H9 (cell line): ENCODE results near the gene MRGPRG. TPM values are rescaled to one million over a fixed set of nuclear protein-coding genes. Genes with fewer than 3 reads are reported as not detected.

Source experiments
- DNase-seq: peaks from one replicate; pipeline ENCODE4 v3.0.0-alpha.2; 2017
- H2AFZ ChIP-seq: one replicate; pipeline ENCODE4 v1.6.1; 2013; ENCODE audit warnings: mild to moderate bottlenecking, low read length, control low read depth, moderate library complexity
- H2AK5ac ChIP-seq: 2 replicates; pipeline ENCODE4 v1.6.1; 2013; ENCODE audit warnings: low read length, control low read depth, mixed read lengths; ENCODE audit not compliant: insufficient read length
- H2BK120ac ChIP-seq: one replicate; pipeline ENCODE4 v1.6.1; 2013; ENCODE audit warnings: low read depth, mild to moderate bottlenecking, low read length, control low read depth, inconsistent platforms; ENCODE audit not compliant: poor library complexity, severe bottlenecking
- H2BK12ac ChIP-seq: 2 replicates; pipeline ENCODE4 v1.6.1; 2013; ENCODE audit warnings: low read length, control low read depth, mixed read lengths, low read depth; ENCODE audit not compliant: insufficient read length
- H2BK15ac ChIP-seq: 2 replicates; pipeline ENCODE4 v1.6.1; 2013; ENCODE audit warnings: low read depth, low read length, control low read depth
- H2BK20ac ChIP-seq: one replicate; pipeline ENCODE4 v1.6.1; 2013; ENCODE audit warnings: low read depth, mild to moderate bottlenecking, low read length, control low read depth, inconsistent platforms; ENCODE audit not compliant: poor library complexity, severe bottlenecking
- H2BK5ac ChIP-seq: 2 replicates; pipeline ENCODE4 v1.6.1; 2013; ENCODE audit warnings: low read length, control low read depth, mixed read lengths; ENCODE audit not compliant: insufficient read length
- H3K14ac ChIP-seq: 2 replicates; pipeline ENCODE4 v1.6.1; 2013; ENCODE audit warnings: low read length, control low read depth; ENCODE audit not compliant: insufficient read depth
- H3K18ac ChIP-seq: 2 replicates; pipeline ENCODE4 v1.6.1; 2013; ENCODE audit warnings: low read depth, mild to moderate bottlenecking, mixed read lengths, low read length, control low read depth; ENCODE audit not compliant: insufficient read length
- H3K23ac ChIP-seq: 2 replicates; pipeline ENCODE4 v1.6.1; 2013; ENCODE audit warnings: low read length, control low read depth, mixed read lengths, low read depth; ENCODE audit not compliant: insufficient read length
- H3K23me2 ChIP-seq: 2 replicates; pipeline ENCODE4 v1.6.1; 2013; ENCODE audit warnings: low read depth, mild to moderate bottlenecking, mixed read lengths, low read length, control low read depth; ENCODE audit not compliant: insufficient read length, poor library complexity, severe bottlenecking
- H3K27ac ChIP-seq: 2 replicates; pipeline ENCODE4 v1.5.1; 2013; ENCODE audit warnings: low read length, control low read depth, mixed read lengths, low read depth; ENCODE audit not compliant: insufficient read length
- H3K27me3 ChIP-seq: 2 replicates; pipeline ENCODE4 v1.6.1; 2013; ENCODE audit warnings: low read length, control low read depth, inconsistent platforms; ENCODE audit not compliant: insufficient read depth
- H3K4ac ChIP-seq: 2 replicates; pipeline ENCODE4 v1.6.1; 2013; ENCODE audit warnings: low read depth, mild to moderate bottlenecking, control low read depth, inconsistent platforms, low read length, moderate library complexity
- H3K4me1 ChIP-seq: 2 replicates; pipeline ENCODE4 v1.6.1; 2013; ENCODE audit warnings: low read length, control low read depth, inconsistent platforms; ENCODE audit not compliant: insufficient read depth
- H3K4me2 ChIP-seq: 2 replicates; pipeline ENCODE4 v1.6.1; 2013; ENCODE audit warnings: low read length, control low read depth, mixed read lengths; ENCODE audit not compliant: insufficient read length, insufficient read depth
- H3K56ac ChIP-seq: 2 replicates; pipeline ENCODE4 v1.6.1; 2013; ENCODE audit warnings: low read depth, mild to moderate bottlenecking, mixed read lengths, low read length, control low read depth; ENCODE audit not compliant: insufficient read length
- H3K79me1 ChIP-seq: 2 replicates; pipeline ENCODE4 v1.6.1; 2013; ENCODE audit warnings: low read depth, mild to moderate bottlenecking, moderate library complexity, low read length, control low read depth, inconsistent platforms; ENCODE audit not compliant: insufficient read depth, poor library complexity, severe bottlenecking
- H3K79me2 ChIP-seq: 2 replicates; pipeline ENCODE4 v1.6.1; 2013; ENCODE audit warnings: low read length, control low read depth, inconsistent platforms; ENCODE audit not compliant: insufficient read depth
- H3K9ac ChIP-seq: 2 replicates; pipeline ENCODE4 v1.6.1; 2013; ENCODE audit warnings: low read length, control low read depth, mixed read lengths; ENCODE audit not compliant: insufficient read length; ENCODE audit errors: extremely low read depth
- H3K9me3 ChIP-seq: one replicate; pipeline ENCODE4 v1.6.1; 2013; ENCODE audit warnings: low read depth, low read length, inconsistent platforms; ENCODE audit not compliant: control insufficient read depth
- H3T11ph ChIP-seq: one replicate; pipeline ENCODE4 v1.6.1; 2013; ENCODE audit warnings: mild to moderate bottlenecking, low read length, control low read depth, inconsistent platforms
- H4K20me1 ChIP-seq: one replicate; pipeline ENCODE4 v1.6.1; 2013; ENCODE audit not compliant: control insufficient read depth, insufficient read length, insufficient read depth
- H4K5ac ChIP-seq: 2 replicates; pipeline ENCODE4 v1.6.1; 2013; ENCODE audit warnings: low read depth, mild to moderate bottlenecking, mixed read lengths, low read length, control low read depth; ENCODE audit not compliant: insufficient read length
- H4K8ac ChIP-seq: replicated peaks from 2 replicates; pipeline ENCODE4 v1.6.1; 2013; ENCODE audit warnings: low read length, control low read depth, mixed read lengths, low read depth; ENCODE audit not compliant: insufficient read length
- H4K91ac ChIP-seq: 2 replicates; pipeline ENCODE4 v1.6.1; 2013; ENCODE audit warnings: low read depth, mild to moderate bottlenecking, moderate library complexity, mixed read lengths, low read length, control low read depth; ENCODE audit not compliant: insufficient read length
- H3K27ac Mint-ChIP-seq, 3 experiments: 2 replicates in 2 of 3; 3 replicates in 1 of 3; pipeline ENCODE4 v1.8.0; 2020 to 2021; ENCODE audit warnings: mixed read lengths in 3 of 3, mild to moderate bottlenecking in 1 of 3, moderate library complexity in 1 of 3
- H3K27me3 Mint-ChIP-seq: 2 replicates; pipeline ENCODE4 v1.8.0; 2021; ENCODE audit warnings: low read depth, mild to moderate bottlenecking, moderate library complexity, mixed read lengths
- H3K36me3 Mint-ChIP-seq, 3 experiments: 2 replicates in 2 of 3; 3 replicates in 1 of 3; pipeline ENCODE4 v1.8.0; 2020 to 2021; ENCODE audit warnings: low read depth in 3 of 3, mixed read lengths in 3 of 3; ENCODE audit not compliant: insufficient read depth in 1 of 3
- H3K4me1 Mint-ChIP-seq, 2 experiments: 2 replicates each; pipeline ENCODE4 v1.8.0; 2020; ENCODE audit warnings: mixed read lengths in 2 of 2
- H3K4me3 Mint-ChIP-seq, 2 experiments: 2 replicates in 1 of 2; 3 replicates in 1 of 2; pipeline ENCODE4 v1.8.0; 2020 to 2021; ENCODE audit warnings: mild to moderate bottlenecking in 2 of 2, mixed read lengths in 2 of 2, moderate library complexity in 1 of 2
- H3K9me3 Mint-ChIP-seq, 2 experiments: 2 replicates in 1 of 2; 3 replicates in 1 of 2; pipeline ENCODE4 v1.8.0; 2020; ENCODE audit warnings: mild to moderate bottlenecking in 2 of 2, mixed read lengths in 2 of 2, moderate library complexity in 1 of 2
- WGBS: extraction: QIAGEN DNeasy Blood & Tissue Kit; methylation state at CpG from one replicate; pipeline ENCODE4 v1.1.7; 2013; ENCODE audit warnings: missing lambda C conversion rate, low lambda C conversion rate, mixed read lengths; ENCODE audit not compliant: insufficient read length; ENCODE audit errors: extremely low coverage; 5-methylcytosine and 5-hydroxymethylcytosine counted together
- total RNA-seq: library from RNA; stranded (reverse); gene quantifications from 2 replicates; pipeline ENCODE4 v1.2.1, GENCODE V29; 2021
- TF ChIP-seq, protein P1 (sequence below): fragments of 200-600 bp; sonication (generic); conservative IDR thresholded peaks from 3 replicates; pipeline ENCODE4 v1.8.0; 2021; ENCODE audit warnings: antibody characterized with exemption, mild to moderate bottlenecking

The MRGPRG gene
- total RNA-seq, 1 experiment from 2014 or later: not detected

DNA sequence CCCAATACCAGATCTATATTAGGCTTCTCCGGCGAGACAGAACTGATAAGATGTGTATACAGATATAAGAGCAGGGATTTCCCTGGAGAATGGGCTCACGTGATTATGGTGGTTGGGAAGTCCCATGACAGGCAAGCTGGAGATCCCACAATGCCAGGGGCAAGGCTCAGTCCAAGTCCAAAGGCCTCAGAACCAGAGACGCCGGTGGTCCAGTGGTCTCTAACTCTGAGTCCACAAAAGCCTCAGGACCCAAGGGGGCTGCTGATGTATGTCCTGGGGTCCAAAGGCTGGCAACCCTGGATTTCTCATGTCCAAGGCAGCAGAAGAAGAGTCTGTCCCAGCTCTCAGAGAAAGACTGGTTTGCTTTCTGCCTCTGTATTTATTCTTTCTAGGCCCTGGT lies 37.7 kb downstream of the MRGPRG start:
- Mint-ChIP-seq H3K9me3 (peaks cover 4 to 10% of the 10 kb centered on the region in 2 experiments; a peak in 3 of 5 replicates), H3K27me3 (peaks cover 12% of the 10 kb centered on the region), H3K36me3 (peaks cover 0 to 3% (median 2%) of the 10 kb centered on the region in 3 experiments; a peak in 1 of 7 replicates), H3K4me1 (peaks cover 0 to 2% of the 10 kb centered on the region in 2 experiments; a peak in 2 of 4 replicates), H3K4me3 (no peak overlapping the region), H3K27ac (no peak overlapping the region)
- Histone ChIP-seq H3K4me1 (no peaks in the 10 kb centered on the region), H2BK5ac (no peak overlapping the region), H3K18ac (no peak overlapping the region), H3K27me3 (no peaks in the 10 kb centered on the region), H3K9ac (no peak overlapping the region), H3K23me2 (no peaks in the 10 kb centered on the region), H4K5ac (no peak overlapping the region), H2BK12ac (no peak overlapping the region), H2BK120ac (no peak overlapping the region), H3K4ac (no peak overlapping the region), H3K27ac (no peak overlapping the region), H4K20me1 (no peaks in the 10 kb centered on the region), H2AFZ (no peak overlapping the region), H3K23ac (no peak overlapping the region), H4K8ac (no peak overlapping the region), H3K79me2 (no peaks in the 10 kb centered on the region), H3K79me1 (no peaks in the 10 kb centered on the region), H2BK20ac (no peak overlapping the region), H3K14ac (no peak overlapping the region), H2BK15ac (no peak overlapping the region), H3K56ac (no peak overlapping the region), H3K9me3 (no peaks in the 10 kb centered on the region), H2AK5ac (no peak overlapping the region), H4K91ac (no peak overlapping the region), H3K4me2 (no peak overlapping the region), H3T11ph (no peak overlapping the region)
- no CpG with 5 or more reads among the region's 5 CpGs for WGBS
- TF ChIP-seq, protein P1, sequence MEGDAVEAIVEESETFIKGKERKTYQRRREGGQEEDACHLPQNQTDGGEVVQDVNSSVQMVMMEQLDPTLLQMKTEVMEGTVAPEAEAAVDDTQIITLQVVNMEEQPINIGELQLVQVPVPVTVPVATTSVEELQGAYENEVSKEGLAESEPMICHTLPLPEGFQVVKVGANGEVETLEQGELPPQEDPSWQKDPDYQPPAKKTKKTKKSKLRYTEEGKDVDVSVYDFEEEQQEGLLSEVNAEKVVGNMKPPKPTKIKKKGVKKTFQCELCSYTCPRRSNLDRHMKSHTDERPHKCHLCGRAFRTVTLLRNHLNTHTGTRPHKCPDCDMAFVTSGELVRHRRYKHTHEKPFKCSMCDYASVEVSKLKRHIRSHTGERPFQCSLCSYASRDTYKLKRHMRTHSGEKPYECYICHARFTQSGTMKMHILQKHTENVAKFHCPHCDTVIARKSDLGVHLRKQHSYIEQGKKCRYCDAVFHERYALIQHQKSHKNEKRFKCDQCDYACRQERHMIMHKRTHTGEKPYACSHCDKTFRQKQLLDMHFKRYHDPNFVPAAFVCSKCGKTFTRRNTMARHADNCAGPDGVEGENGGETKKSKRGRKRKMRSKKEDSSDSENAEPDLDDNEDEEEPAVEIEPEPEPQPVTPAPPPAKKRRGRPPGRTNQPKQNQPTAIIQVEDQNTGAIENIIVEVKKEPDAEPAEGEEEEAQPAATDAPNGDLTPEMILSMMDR: no peak
- no peak for DNase-seq
